Epidermal melanocyte (primary cell): ENCODE measurements around the gene KCTD16.

Source experiments
- DNase-seq: peaks from one replicate; pipeline ENCODE4 v3.0.0; 2011; ENCODE audit warnings: low spot score; ENCODE audit not compliant: insufficient read length

KCTD16 gene

DNA sequence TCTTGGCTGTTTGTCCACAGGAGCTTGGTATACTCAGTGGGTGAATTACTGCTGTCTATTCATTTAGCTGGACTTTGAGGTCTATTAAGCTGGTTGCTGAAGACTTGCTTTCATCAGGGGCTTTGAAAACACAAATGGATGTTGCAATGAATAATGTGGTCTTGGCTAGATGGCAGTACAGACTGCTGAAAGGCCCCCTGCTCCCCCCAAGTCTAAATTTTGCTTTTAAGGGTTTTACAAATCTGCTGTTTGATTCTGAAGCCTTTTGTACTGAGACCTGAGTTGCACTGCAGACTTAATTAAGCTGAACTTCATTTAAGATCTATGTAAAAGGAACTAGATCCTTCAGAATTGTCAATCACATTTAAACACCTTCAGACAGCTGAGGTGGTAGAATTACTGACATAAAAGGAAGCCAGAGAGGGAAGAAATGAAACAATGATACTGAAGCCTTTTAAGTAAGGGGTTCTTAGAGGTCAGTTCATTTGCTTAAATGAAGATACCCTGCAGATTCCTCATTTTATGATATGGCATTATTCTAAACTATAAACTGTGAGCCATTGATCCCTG is 37.3 kb downstream of the KCTD16 start:
- no peak for DNase-seq

DNA sequence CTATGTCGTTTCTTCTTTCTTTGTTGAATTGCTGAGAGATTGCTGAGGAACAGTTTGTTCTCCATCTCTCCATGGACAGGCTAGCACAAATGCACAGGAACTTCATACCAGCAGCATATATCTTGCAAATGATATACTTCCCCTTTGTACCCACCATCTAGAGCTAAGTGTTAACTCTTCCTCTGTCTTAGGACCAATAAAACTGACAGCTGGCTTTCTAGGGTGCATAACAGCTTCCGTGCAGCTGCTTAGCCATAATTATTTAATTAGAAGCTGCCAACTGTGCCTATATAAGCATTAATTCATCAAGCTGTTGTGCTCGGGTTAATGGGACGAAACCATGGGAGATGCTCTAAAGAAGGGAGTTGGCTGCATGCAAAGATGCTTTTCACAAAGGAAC is 38.7 kb downstream of the KCTD16 start:
- no peak for DNase-seq

DNA sequence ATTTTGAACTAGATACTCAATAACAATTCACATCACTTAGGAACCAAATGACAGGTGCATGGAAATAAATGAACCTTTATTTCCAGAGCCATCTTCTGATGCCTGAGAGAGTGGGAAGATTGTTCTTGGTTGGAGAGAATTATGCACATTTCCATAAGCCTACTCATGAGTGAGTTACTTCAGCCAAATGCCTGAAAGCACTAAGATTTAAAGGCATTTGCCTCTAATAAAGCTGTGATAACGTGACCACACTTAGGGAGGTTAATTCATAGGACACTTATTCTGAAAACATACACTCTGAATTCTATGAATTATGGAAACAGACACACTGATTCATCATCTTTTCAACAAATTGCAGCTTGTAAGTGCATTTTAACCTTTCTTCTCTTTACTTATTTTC is 40.0 kb downstream of the KCTD16 start:
- DNase-seq = no peak

DNA sequence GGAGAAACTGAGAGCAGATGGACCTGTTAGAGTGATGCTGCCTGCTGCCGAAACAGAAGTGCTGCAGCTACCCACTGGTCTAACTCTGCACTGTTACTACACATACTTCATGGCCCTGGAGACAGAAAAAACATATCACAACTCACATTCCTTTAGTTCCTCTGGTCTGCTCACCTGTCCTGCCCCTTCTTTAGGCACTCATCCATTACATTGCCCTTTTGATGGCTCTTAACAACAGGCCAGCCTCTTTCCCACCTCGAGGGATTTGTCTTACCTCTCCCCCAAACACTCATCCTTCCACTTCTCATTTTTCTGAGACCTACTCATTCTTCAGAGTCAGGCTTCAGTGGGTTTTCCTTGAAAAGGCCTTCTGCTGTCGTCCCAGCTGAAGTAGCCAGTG is 49.2 kb downstream of the KCTD16 start:
- no peak for DNase-seq

DNA sequence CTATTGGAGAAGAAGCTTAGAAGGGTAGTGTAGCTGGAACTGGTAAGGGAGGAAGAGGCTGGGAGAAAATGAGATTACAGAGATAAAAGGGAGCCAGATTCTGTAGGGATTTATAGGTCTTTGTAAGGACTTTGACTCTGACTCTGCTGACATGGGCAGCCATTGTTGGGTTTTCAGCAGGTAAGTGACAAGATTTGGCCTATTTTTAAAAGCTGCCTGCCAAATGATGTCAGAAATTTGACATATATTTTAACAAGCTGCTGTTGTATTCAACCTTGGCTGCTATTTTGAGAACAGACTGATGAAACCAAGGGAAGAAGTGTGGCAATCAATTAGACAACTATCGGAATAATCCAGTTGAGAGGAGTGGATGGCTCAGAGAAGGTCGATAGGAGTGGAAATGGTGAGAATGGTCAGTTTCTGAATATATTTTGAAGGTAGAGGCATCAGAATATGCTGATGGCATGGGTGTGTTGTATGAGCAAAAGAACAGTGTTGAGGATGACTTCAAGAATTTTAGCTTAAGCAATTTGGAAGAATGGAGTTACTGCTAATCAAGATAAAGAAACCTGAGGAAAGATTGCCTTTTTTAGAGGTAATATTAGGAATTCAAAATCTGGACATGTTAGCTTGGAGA is 56.8 kb downstream of the KCTD16 start:
- DNase-seq = no peak

DNA sequence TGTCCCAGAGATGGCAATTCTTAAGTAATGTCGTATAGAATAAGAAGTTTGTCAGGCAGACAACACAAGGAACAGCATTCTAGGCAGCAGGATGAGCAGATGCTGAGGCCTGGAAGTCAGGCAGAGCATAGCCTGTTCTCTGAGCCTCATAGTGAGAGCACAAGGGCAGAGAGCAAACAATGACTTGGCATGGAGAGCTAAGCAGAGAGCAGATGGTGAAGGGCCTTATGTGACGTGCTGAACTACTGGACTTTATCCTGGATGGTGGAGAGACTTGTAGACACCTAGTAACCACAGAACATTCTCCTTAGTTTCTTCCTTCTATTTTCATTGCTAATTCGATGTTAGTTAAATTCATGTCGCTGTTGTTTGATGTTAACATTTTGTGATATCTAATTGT is 60.1 kb downstream of the KCTD16 start:
- DNase-seq = no peak

DNA sequence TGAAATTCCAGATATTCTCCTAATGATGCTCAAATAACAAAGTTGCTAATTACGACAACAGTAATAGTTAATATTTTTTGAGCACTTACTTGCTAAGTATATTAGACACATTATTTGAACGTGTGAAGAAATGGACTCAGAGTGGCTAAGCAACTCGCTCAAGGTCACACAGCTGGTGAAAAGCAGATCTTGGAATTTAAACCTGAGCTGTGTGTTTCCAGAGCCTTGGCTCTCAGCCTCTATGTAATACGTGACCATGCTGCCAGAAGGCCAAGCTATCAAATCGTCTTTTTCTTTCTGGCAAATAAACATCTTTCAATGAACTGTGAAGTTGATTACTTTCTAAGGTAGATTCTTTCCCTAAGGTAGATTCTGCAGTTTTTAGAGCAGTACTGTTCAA is 61.6 kb downstream of the KCTD16 start:
- DNase-seq = no peak

DNA sequence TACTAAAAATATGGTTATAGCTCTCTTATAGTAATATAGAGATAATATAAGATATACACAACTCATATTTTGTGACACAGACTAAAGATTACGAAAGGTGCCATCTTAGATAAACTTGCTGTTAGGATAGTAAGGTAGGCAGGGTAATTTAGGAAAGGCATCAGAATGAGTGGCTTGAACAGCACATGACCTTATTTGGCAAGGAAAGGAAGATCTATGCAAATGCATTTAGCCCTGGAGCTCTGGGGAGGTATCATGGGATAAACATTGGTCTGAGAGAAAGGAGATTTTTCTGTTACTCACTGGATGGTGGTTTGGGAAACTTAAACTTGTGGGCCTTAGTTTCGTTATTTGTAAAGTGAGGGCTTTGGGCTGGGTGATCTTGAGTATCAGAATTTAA is 65.8 kb downstream of the KCTD16 start:
- no peak for DNase-seq

DNA sequence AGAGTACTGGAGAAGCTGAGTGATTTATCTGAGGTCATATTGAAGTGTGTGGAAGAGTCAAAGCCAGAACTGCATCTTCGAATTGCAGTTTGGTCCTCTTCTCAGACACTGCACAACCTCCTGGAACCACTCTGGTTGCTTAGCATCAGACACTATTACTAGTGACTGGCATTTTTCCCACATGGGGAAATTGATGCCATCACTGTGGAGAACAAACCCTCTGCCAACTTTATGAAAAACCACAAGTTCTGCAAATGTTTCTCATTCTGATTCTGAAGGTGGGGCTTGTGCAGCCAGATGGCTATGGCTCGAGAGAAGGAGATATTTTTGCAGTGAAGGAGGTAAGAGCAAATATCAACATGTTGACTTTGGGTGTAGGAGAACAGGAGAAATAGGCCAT is 67.2 kb downstream of the KCTD16 start:
- DNase-seq = no peak

DNA sequence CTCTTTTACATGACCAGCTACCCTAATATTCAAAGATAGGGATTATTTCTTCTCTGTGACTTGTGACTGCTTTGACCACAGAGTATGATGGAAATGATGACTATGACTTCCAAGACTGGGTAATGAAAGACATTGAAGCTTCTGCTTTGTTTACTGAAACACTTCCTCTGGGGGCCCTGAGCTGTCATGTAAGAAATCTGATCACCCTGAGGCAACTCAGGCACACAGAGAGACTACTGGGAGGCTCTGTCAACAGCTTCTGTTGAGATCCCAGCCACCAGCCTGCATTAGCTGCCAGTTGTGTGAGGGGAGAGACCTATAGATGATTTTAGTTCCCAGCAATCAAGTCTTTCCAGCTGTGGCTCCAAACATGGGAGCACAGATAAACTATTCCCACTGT is 76.5 kb downstream of the KCTD16 start:
- no peak for DNase-seq

DNA sequence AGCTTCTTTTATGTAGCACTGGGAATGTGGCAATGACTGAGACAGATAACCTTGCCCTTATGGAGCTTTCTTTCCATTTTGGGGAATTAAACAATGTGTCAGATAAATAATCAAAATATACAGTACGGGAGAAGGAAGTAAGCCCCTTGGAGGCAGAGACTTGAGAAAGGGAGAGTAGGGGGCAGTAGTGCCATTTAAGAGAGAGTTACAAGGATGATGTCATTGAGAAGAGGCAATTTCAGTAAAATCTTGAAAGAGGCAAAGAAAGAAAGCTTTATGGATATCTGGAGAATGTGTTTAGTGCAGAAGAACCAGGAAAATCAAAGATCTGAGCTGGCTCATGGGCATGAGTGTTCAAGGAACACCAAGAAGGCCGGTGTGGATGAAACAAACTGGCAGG is 77.3 kb downstream of the KCTD16 start:
- no peak for DNase-seq

DNA sequence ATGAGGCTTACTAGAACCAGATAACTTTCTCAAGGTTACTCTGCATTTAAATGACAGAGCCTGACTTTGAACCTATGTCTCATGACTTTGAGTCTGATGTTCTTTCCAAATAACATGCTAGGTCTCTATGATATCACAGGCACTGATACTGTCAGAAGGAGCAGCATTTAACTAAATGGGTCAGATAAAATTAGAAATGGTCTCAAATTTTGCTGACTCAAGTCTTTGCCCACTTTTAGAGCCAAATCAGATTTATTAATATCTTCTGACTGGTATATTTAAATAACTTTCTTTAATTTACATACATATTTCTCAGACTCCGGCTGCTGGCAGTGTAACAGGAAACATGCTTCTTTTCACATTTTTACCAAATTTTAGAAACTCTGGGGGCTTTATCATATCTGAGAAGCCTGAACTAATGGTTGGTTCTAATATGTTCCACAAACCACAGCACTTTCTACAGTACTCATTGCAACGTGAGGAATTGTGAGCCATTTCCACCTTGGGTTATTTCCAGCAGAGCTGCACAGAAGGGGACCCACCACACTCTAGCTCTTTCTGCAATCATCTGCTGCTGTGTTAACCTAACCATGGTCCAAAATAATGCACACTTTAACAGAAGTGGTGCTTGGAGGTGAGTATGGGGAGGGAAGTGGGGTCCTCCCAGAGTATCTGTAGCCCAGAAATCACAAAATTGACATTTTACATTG is 79.2 kb downstream of the KCTD16 start:
- no peak for DNase-seq

DNA sequence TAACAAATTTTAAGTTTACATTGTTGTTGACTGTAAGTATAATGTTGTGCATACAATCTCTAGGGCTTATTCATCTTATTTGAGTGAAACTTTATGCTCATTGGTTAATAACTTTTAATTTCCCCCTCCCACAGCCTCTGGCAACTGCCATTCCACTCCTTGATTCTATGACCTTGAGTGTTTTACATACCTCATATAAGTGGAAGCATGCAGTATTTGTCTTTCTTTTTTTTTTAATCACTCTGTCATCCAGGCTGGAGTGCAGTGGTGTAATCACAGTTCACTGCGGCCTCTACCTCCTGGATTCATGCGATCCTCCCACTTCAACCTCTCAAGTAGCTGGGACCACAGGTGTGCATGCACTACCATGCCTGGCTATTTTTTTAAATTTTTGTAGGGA is 83.9 kb downstream of the KCTD16 start:
- DNase-seq = no peak

DNA sequence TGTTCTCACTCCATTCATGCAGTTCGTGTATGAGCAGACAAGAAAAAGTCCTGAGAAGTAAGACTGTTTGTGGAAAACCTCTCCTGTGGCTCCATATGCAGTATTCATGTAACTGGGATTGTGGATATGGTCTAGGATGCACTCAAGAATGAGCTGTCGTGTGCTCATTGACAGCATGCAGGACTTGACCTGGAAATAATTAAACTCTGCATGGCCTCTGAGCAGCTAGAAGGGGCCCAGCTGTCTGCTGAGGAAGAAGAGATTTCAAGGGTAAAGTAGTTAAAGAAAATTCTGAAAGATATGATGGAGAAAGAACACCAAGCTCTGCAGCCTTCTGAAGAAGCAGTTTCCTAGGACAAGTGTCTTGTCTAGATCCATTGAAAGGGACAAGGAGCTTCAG is 89.4 kb downstream of the KCTD16 start:
- no peak for DNase-seq

DNA sequence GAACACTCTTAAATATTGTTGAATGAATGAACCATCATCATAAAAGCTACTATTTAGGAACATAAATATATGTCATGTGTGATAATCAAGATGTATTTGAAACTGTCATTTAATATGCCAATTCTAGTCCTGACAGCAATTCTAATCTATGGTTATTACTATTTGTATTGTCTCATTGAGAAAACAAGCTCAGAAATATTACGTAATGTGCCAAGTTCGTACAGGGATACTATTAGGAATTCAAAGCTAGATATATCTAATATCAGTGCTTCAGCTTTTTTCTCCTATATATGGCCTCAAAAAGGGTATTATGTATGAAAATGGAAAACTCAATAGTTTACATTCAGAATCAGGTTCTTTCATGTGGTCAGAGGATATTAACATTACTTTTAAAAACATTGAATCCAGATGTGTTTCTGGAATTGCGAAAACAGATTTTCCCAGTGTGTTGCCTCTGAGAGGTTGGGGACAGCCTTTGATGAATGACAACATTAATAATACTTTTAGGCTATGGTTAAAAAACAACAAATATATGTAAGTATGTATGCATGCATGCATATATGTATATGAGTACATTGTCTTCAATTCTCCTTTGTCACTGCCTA is 95.1 kb downstream of the KCTD16 start:
- no peak for DNase-seq

DNA sequence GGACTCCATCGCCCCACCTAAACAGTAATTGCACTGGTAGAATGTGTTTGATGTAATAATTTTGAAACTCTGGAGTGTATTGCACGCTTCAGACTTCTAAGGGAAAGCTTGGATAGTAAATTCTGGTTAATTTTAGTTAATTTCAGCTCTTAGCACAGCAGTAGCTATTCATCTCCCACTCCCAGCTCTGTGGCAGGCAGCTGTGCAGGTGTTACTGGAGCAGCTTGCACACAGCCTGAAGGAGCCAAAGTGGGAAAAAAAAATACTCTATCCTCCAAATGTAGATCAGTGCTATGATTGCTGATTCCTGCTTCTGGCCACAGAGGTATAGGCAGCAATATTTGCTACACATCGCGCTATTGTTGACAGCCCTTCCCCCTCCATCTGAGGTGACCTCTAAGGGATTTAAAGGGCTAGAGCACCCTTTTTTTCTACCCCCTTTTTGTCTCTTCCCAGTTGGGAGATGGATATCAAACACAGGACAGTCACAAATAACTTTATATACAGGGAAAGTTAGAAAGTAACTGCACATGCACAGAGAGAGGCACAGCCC is 97.4 kb downstream of the KCTD16 start:
- DNase-seq = no peak

DNA sequence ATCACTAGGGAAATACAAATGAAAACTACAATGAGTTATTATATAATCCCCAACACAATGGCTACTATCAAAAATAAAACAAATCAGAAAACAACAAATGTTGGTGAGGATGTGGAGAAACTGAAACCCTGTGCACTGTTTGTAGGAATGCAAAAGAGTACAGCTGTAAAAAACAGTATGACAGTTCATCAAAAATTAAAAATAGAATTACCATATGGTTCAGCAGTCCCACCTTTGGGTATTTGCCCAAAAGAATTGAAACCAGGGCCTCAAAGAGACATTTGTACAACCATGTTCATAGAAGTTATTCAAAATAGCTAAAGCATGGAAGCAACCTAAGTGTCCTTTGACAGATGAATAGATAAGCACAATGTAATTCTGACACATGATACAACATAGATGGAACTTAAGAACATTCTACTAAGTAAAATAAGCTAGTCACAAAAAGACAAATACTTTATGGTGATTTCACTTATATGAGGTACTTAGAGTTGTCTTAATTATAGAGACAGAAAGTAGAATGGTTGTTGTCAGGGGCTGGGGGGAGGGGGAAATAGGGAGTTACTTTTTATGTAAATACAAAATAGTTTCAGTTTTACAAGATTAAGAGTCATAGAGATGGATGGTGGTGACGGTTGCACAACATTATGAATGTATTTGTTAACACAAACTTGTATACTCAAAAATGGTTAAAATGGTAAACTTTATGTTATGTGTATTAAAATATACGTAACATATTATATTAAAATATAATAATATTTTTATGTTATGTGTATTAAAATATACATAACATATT is 102.8 kb downstream of the KCTD16 start:
- no peak for DNase-seq

DNA sequence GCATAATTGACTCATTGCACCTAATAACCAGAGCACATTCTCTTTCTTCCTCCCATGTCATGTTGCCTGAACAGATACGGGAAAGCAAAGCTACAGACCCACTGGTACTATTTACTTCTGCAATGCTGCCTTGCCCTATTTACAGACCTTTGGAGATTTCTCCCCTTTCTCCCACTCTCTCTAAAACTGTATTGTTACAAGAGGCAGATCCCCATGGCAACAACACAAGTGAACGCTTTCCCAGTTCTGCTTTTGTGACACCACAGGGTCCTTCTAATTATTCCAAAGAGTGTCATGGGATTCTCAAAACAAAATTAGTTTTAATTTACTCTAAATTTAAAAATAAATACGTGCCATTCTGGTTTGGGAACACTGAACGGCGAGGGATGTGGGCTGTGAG is 104.7 kb downstream of the KCTD16 start:
- DNase-seq = no peak

DNA sequence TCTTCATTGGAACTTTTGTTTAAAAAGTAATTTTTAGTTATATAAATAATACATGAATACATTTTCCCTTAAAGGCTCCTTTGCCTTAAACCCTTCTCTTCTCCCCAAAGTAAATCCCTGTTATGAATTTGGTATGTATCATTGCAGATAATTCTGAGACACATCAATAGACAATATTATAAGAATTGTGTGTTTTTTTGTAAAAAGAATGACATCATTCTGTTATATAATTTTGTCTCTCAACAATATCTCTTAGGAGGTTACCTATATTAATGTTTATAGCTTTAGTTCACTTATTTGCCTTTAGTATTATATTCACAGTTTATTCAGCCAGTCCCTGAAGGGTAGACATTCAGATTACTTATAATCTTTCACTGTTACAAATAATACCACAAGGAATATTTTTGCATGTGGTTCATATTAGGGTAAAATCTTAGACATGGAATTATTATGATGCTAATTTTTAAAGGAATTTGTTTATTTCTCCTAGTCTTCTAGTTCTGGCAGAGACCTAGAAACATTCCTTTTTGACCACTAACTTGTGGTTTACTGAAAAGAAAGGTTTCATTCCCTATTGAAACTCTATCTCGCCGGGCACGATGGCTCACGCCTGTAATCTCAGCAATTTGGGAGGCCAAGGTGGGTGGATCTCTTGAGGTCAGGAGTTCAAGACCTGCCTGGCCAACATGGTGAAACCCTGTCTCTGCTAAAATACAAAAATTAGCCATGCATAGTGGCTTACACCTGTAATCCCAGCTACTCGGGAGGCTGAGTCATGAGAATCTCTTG is 105.6 kb downstream of the KCTD16 start:
- DNase-seq = no peak

DNA sequence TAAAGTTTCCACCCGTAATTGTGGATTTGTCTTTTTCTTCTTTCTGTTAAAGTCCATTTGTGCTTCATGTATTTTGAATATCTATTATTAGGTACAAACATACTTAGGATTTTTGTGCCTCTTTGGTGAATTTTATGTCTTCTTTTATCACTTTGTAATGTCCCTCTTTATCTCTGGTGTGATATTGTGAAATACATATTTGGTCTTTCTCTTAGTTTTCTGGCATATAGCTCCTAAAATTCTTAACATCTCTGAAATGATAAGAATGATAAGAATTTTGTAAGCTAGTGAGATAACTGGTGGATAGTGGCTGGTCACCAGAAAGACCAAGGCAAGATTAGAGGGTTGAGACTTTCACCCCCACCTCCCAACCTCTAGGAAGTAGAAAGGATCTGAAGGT is 111.1 kb downstream of the KCTD16 start:
- DNase-seq = no peak

DNA sequence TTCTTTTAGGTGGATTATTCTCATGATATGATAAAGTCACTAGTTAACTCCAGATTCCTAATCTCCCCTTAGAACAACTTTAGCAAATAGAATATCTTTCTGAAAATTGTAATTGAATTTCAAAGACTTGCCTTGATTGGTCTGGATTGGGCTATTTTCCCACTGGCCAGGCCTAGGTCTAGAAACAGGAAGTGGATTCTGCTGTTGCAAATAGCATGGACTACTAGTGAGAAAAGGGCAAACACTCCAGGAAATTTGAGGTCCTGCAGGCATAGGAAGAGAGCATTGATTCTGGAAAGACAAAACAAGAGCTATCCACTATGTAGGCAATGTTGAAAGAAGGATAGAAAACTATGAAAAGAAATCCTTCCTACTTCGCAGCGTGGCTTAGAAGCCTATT is 113.4 kb downstream of the KCTD16 start:
- no peak for DNase-seq
